Gastrocnemius medialis (tissue), 4 donors: ENCODE measurements around the gene HOXB2. TPM values are rescaled to one million over a fixed set of nuclear protein-coding genes. Genes with fewer than 3 reads are reported as not detected.

Experiments
- ATAC-seq, 2 donors: fragments of 150-250 bp; one replicate each; pipeline ENCODE4 v1.9.1; 2016
- DNase-seq, 2 donors: peaks; one replicate each; pipeline ENCODE4 v3.0.0-alpha.2; 2019
- H3K27ac ChIP-seq, 4 donors: fragments of 200-600 bp; sonication (generic); 1 replicate in 1 of 4; 2 replicates in 3 of 4; pipeline ENCODE4 v1.5.1; 2016 to 2018; ENCODE audit warnings: mild to moderate bottlenecking in 2 of 4, moderate library complexity in 1 of 4
- H3K27me3 ChIP-seq, 3 donors: fragments of 200-600 bp; sonication (generic) in 2 of 3; 1 replicate in 1 of 3; 2 replicates in 2 of 3; pipeline versions ENCODE4 v1.5.1 to v1.6.0; 2016 to 2019; ENCODE audit warnings: mild to moderate bottlenecking in 1 of 3, moderate library complexity in 1 of 3
- H3K36me3 ChIP-seq, 2 donors: fragments of 200-600 bp; sonication (generic) in 1 of 2; one replicate each; pipeline ENCODE4 v1.5.1; 2017 to 2018
- H3K4me1 ChIP-seq, 2 donors: fragments of 200-600 bp; sonication (generic) in 1 of 2; one replicate each; pipeline ENCODE4 v1.5.1; 2016 to 2017; ENCODE audit warnings: mild to moderate bottlenecking in 2 of 2
- H3K4me3 ChIP-seq, 4 donors: fragments of 200-600 bp; sonication (generic) in 3 of 4; 1 replicate in 1 of 4; 2 replicates in 3 of 4; pipeline ENCODE4 v1.5.1; 2016 to 2019; ENCODE audit warnings: mild to moderate bottlenecking in 2 of 4
- H3K9me3 ChIP-seq, 3 donors: fragments of 200-600 bp; sonication (generic) in 2 of 3; 1 replicate in 1 of 3; 2 replicates in 2 of 3; pipeline ENCODE4 v1.5.1; 2016 to 2019
- CTCF ChIP-seq, 5 experiments: fragments of 450-650 bp in 3 of 5; fragments of 200-600 bp in 2 of 5; sonication (generic) in 2 of 5; IDR thresholded peaks in 4 of 5; conservative IDR thresholded peaks in 1 of 5; 1 replicate in 4 of 5; 2 replicates in 1 of 5; pipeline ENCODE4 v1.5.1; 2016 to 2019; ENCODE audit warnings: antibody characterized with exemption in 5 of 5, mild to moderate bottlenecking in 3 of 5, moderate library complexity in 3 of 5
- POLR2A ChIP-seq, 2 donors: fragments of 450-650 bp; IDR thresholded peaks; one replicate each; pipeline ENCODE4 v1.6.1; 2017; ENCODE audit warnings: antibody characterized with exemption in 2 of 2, mild to moderate bottlenecking in 2 of 2, moderate library complexity in 2 of 2
- in situ Hi-C, 4 donors: fragments of 200-750 bp; cut with MboI; loops; one replicate each; pipeline versions ENCODE4 v1.15.0 to v1.8.0; 2017; ENCODE audit warnings: low sequenced_read_pairs in 4 of 4
- intact Hi-C: fragments of 100-400 bp; cut with DNase I; formaldehyde crosslinking; loops from one replicate; pipeline ENCODE4 v1.15.1; 2023; ENCODE audit warnings: low total_unique reads
- microRNA counts, 2 donors: library from miRNA; unstranded; fragments of <30 nt; microRNA quantifications; one replicate each; lab custom pipeline; 2016
- total RNA-seq, 4 donors: library from RNA; depleted of rRNA; stranded (reverse); fragments of >200 nt; gene quantifications; one replicate each; pipeline versions ENCODE4 v1.1.0 to v1.2.3, GENCODE V29; 2016

HOXB2 gene
- total RNA-seq, 4 donors from 2014 or later = 4.1 to 22.1 (median 10.4) TPM

GRCh38 chr17:48497103-48497502, 47.8 kb downstream of the HOXB2 start:
- Histone ChIP-seq H3K9me3 (no peaks in the 10 kb centered on the region), H3K4me3 (no peak overlapping the region), H3K27ac (no peak overlapping the region), H3K27me3 (peaks cover under 1 to 3% (median 2%) of the 10 kb centered on the region in 3 donors), H3K4me1 (peaks cover 6 to 9% of the 10 kb centered on the region in 2 donors), H3K36me3 (no peaks in the 10 kb centered on the region)
- in situ Hi-C loops (no loop called here), intact Hi-C loops (no loop called here)
- ATAC-seq (no peak), DNase-seq (no peak)
- TF ChIP-seq POLR2A (IDR thresholded peaks at IDR 0.05) (no peak), CTCF (IDR thresholded peaks at IDR 0.05 in 4 of 5, conservative IDR thresholded peaks at IDR 0.05 in 1 of 5) (no peak)

GRCh38 chr17:48494335-48494734, 50.6 kb downstream of the HOXB2 start:
- no peak overlapping the region for H3K27ac ChIP-seq
- in situ Hi-C loops (no loop called here), intact Hi-C loops (no loop called here)
- H3K27me3 ChIP-seq = peaks cover 0 to 3% (median 0%) of the 10 kb centered on the region in 3 donors
- H3K9me3 ChIP-seq = no peaks in the 10 kb centered on the region
- TF ChIP-seq POLR2A (IDR thresholded peaks at IDR 0.05) (no peak), CTCF (IDR thresholded peaks at IDR 0.05 in 4 of 5, conservative IDR thresholded peaks at IDR 0.05 in 1 of 5) (no peak)
- no peak overlapping the region for H3K4me3 ChIP-seq
- no peak for DNase-seq
- no peaks in the 10 kb centered on the region for H3K36me3 ChIP-seq
- ATAC-seq = peak in 1 of 2 donors; percentile 44
- H3K4me1 ChIP-seq = peaks cover 6 to 9% of the 10 kb centered on the region in 2 donors

MicroRNAs encoded within 50 kb of the gene (microRNA counts, 767-probe panel; counts per million panel counts)
- 448 to 4,337 counts per million in 2 donors for microRNA hsa-miR-10a-5p (lab: Ali Mortazavi, UCI)

Other genes with a start within 250 kb of the HOXB2 start
- gene SKAP1, start 114.9 kb downstream of the HOXB2 start, total RNA-seq = not detected
- not detected for gene HOXB1, start 14.1 kb downstream of the HOXB2 start, total RNA-seq
- gene HOXB4, start 33.2 kb upstream of the HOXB2 start, total RNA-seq = 1 to 10 TPM in 1 of 4 donors, under 1 TPM in 3; 0.18 to 1.8 (median 0.51) TPM
- gene HOXB3, start 45.1 kb upstream of the HOXB2 start, total RNA-seq = 1 to 10 TPM; 1.3 to 5.5 (median 2.2) TPM
- not detected for gene HOXB5, start 48.7 kb upstream of the HOXB2 start, total RNA-seq
- 1 to 10 TPM in 2 of 4 donors, under 1 TPM in 2; 0.55 to 3.0 (median 1.3) TPM for gene HOXB6, start 59.9 kb upstream of the HOXB2 start, total RNA-seq
- gene HOXB7, start 65.9 kb upstream of the HOXB2 start, total RNA-seq = 1 to 10 TPM in 1 of 4 donors, under 1 TPM in 3; 0.36 to 3.0 (median 0.65) TPM
- under 1 TPM in 1 of 4 donors, not detected in 3; 0.27 TPM for gene HOXB8, start 70.2 kb upstream of the HOXB2 start, total RNA-seq
- gene HOXB9, start 81.2 kb upstream of the HOXB2 start, total RNA-seq = not detected
- gene PRAC1, start 177.4 kb upstream of the HOXB2 start, total RNA-seq = not detected
- gene PRAC2, start 178.1 kb upstream of the HOXB2 start, total RNA-seq = not detected
- gene HOXB13, start 183.6 kb upstream of the HOXB2 start, total RNA-seq = not detected